Left renal cortex interstitium (tissue), 4 donors: ENCODE data around the gene RHCE. TPM values are rescaled to one million over a fixed set of nuclear protein-coding genes. Genes with fewer than 3 reads are reported as not detected.
"Not testable (repeated sequence)": the region's sequence is repeated elsewhere in the genome, so short reads cannot be mapped to it uniquely, and the experiment has no call there.

ENCODE experiments used
- DNase-seq, 4 donors: peaks; one replicate each; pipeline ENCODE4 v3.0.0-alpha.2; 2013; ENCODE audit warnings: low read depth in 4 of 4, low spot score in 2 of 4, missing footprints in 1 of 4
- polyA plus RNA-seq, 4 donors: library from polyadenylated mRNA; unstranded; fragments of 120-200 nt; gene quantifications; one replicate each; pipeline ENCODE4 v1.2.1, GENCODE V29; 2013; ENCODE audit not compliant: insufficient read length in 4 of 4

Gene RHCE
- polyA plus RNA-seq, 4 donors, result 0.56 to 1.9 (median 0.86) TPM

- DNase-seq, result no peak
Observed at GRCh38 chr1:25433389-25434186, 13.0 kb upstream of the RHCE start.

- no peak for DNase-seq
Observed at GRCh38 chr1:25432749-25433388, 12.2 kb upstream of the RHCE start.

- no peak for DNase-seq
Observed at GRCh38 chr1:25431955-25432719, 11.5 kb upstream of the RHCE start.

- DNase-seq, result peak in 1 of 4 donors; percentile 24
Observed at GRCh38 chr1:25430967-25431881, 10.6 kb upstream of the RHCE start.

- peak; percentile 93 to 97 (median 96) for DNase-seq
Observed at GRCh38 chr1:25430073-25430966, 9.7 kb upstream of the RHCE start, which contains the start of gene MACO1. Gene MACO1 (plus strand): TSS chr1:25430897. CDS start chr1:25431099, 202 bp downstream.

- DNase-seq, result no peak
Observed at GRCh38 chr1:25428475-25429166, 8.0 kb upstream of the RHCE start.

- no peak for DNase-seq
Observed at GRCh38 chr1:25427696-25428095, 7.1 kb upstream of the RHCE start.

GRCh38 chr1:25425098-25426085, 4.8 kb upstream of the RHCE start:
- DNase-seq, result no peak

- not testable (repeated sequence) for DNase-seq
Observed at GRCh38 chr1:25423206-25423605, 2.6 kb upstream of the RHCE start.

- DNase-seq, result not testable (repeated sequence)
Observed at GRCh38 chr1:25419339-25419738, 1.3 kb downstream of the RHCE start.

- not testable (repeated sequence) for DNase-seq
Observed at GRCh38 chr1:25417280-25417679, 3.3 kb downstream of the RHCE start.

- DNase-seq, result not testable (repeated sequence)
Observed at GRCh38 chr1:25414578-25414977, 6.0 kb downstream of the RHCE start.

- not testable (repeated sequence) for DNase-seq
Observed at GRCh38 chr1:25414157-25414556, 6.5 kb downstream of the RHCE start.

- DNase-seq, result not testable (repeated sequence)
Observed at GRCh38 chr1:25412872-25413623, 7.6 kb downstream of the RHCE start.

- not testable (repeated sequence) for DNase-seq
Observed at GRCh38 chr1:25409641-25410427, 10.8 kb downstream of the RHCE start.
